Measurements from ENCODE around the gene AIG1. TPM values are rescaled to one million over a fixed set of nuclear protein-coding genes. Genes with fewer than 3 reads are reported as not detected.
"Not testable (repeated sequence)": the region's sequence is repeated elsewhere in the genome, so short reads cannot be mapped to it uniquely, and the experiment has no call there.

AIG1 gene
- total RNA-seq, 1 donor, result 9.8 TPM

- Histone ChIP-seq H3K4me1 (ENCODE audit: insufficient read depth, low read length) (no peaks in the 10 kb centered on the region), H3K9me3 (ENCODE audit: low read depth, low read length) (no peaks in the 10 kb centered on the region), H3K27me3 (ENCODE audit: insufficient read depth, low read length) (no peaks in the 10 kb centered on the region), H3K4me3 (ENCODE audit: low read length) (no peak overlapping the region)
These were observed 275.2 kb downstream of the AIG1 start for GRCh38 chr6:143335865-143336264.

- H3K4me3 ChIP-seq (ENCODE audit: low read length), result no peak overlapping the region
- H3K4me1 ChIP-seq (ENCODE audit: insufficient read depth, low read length), result no peaks in the 10 kb centered on the region
- no peaks in the 10 kb centered on the region for H3K9me3 ChIP-seq (ENCODE audit: low read depth, low read length)
- no peaks in the 10 kb centered on the region for H3K27me3 ChIP-seq (ENCODE audit: insufficient read depth, low read length)
These were observed 275.9 kb downstream of the AIG1 start for GRCh38 chr6:143336446-143337152.

GRCh38 chr6:143337201-143337949 is 276.7 kb downstream of the AIG1 start:
- no peaks in the 10 kb centered on the region for H3K4me1 ChIP-seq (ENCODE audit: insufficient read depth, low read length)
- no peaks in the 10 kb centered on the region for H3K27me3 ChIP-seq (ENCODE audit: insufficient read depth, low read length)
- H3K9me3 ChIP-seq (ENCODE audit: low read depth, low read length), result no peaks in the 10 kb centered on the region
- no peak overlapping the region for H3K4me3 ChIP-seq (ENCODE audit: low read length)

GRCh38 chr6:143339223-143339622 is 278.5 kb downstream of the AIG1 start:
- H3K9me3 ChIP-seq (ENCODE audit: low read depth, low read length), result no peaks in the 10 kb centered on the region
- H3K27me3 ChIP-seq (ENCODE audit: insufficient read depth, low read length), result no peaks in the 10 kb centered on the region
- no peaks in the 10 kb centered on the region for H3K4me1 ChIP-seq (ENCODE audit: insufficient read depth, low read length)
- H3K4me3 ChIP-seq (ENCODE audit: low read length), result no peak overlapping the region

- H3K27me3 ChIP-seq (ENCODE audit: insufficient read depth, low read length); H3K9me3 ChIP-seq (ENCODE audit: low read depth, low read length); H3K4me3 ChIP-seq (ENCODE audit: low read length); H3K4me1 ChIP-seq (ENCODE audit: insufficient read depth, low read length): not testable (repeated sequence)
These were observed 284.8 kb downstream of the AIG1 start for GRCh38 chr6:143345477-143345876.

GRCh38 chr6:143346004-143346403 is 285.3 kb downstream of the AIG1 start:
- H3K27me3 ChIP-seq (ENCODE audit: insufficient read depth, low read length), result no peaks in the 10 kb centered on the region
- no peak overlapping the region for H3K4me3 ChIP-seq (ENCODE audit: low read length)
- H3K4me1 ChIP-seq (ENCODE audit: insufficient read depth, low read length), result no peaks in the 10 kb centered on the region
- no peaks in the 10 kb centered on the region for H3K9me3 ChIP-seq (ENCODE audit: low read depth, low read length)

GRCh38 chr6:143348531-143348930 is 287.8 kb downstream of the AIG1 start:
- no peaks in the 10 kb centered on the region for H3K27me3 ChIP-seq (ENCODE audit: insufficient read depth, low read length)
- no peaks in the 10 kb centered on the region for H3K4me1 ChIP-seq (ENCODE audit: insufficient read depth, low read length)
- H3K9me3 ChIP-seq (ENCODE audit: low read depth, low read length), result no peaks in the 10 kb centered on the region
- no peak overlapping the region for H3K4me3 ChIP-seq (ENCODE audit: low read length)

GRCh38 chr6:143349530-143349929 is 288.8 kb downstream of the AIG1 start:
- no peaks in the 10 kb centered on the region for H3K4me1 ChIP-seq (ENCODE audit: insufficient read depth, low read length)
- no peaks in the 10 kb centered on the region for H3K27me3 ChIP-seq (ENCODE audit: insufficient read depth, low read length)
- no peaks in the 10 kb centered on the region for H3K9me3 ChIP-seq (ENCODE audit: low read depth, low read length)
- H3K4me3 ChIP-seq (ENCODE audit: low read length), result no peak overlapping the region

GRCh38 chr6:143356101-143356880 is 295.6 kb downstream of the AIG1 start:
- no peaks in the 10 kb centered on the region for H3K9me3 ChIP-seq (ENCODE audit: low read depth, low read length)
- H3K4me3 ChIP-seq (ENCODE audit: low read length), result no peak overlapping the region
- peaks cover 2% of the 10 kb centered on the region for H3K27me3 ChIP-seq (ENCODE audit: insufficient read depth, low read length)
- no peaks in the 10 kb centered on the region for H3K4me1 ChIP-seq (ENCODE audit: insufficient read depth, low read length)

GRCh38 chr6:143357152-143357551 is 296.5 kb downstream of the AIG1 start:
- H3K4me3 ChIP-seq (ENCODE audit: low read length), result no peak overlapping the region
- peaks cover 2% of the 10 kb centered on the region for H3K27me3 ChIP-seq (ENCODE audit: insufficient read depth, low read length)
- no peaks in the 10 kb centered on the region for H3K4me1 ChIP-seq (ENCODE audit: insufficient read depth, low read length)
- no peaks in the 10 kb centered on the region for H3K9me3 ChIP-seq (ENCODE audit: low read depth, low read length)

- Histone ChIP-seq H3K4me3 (ENCODE audit: low read length) (no peak overlapping the region), H3K4me1 (ENCODE audit: insufficient read depth, low read length) (no peaks in the 10 kb centered on the region), H3K9me3 (ENCODE audit: low read depth, low read length) (no peaks in the 10 kb centered on the region)
These were observed 297.0 kb downstream of the AIG1 start for GRCh38 chr6:143357561-143358255.

GRCh38 chr6:143361536-143362191 is 301.0 kb downstream of the AIG1 start:
- Histone ChIP-seq H3K9me3 (ENCODE audit: low read depth, low read length) (no peaks in the 10 kb centered on the region), H3K4me1 (ENCODE audit: insufficient read depth, low read length) (no peaks in the 10 kb centered on the region)

More at GRCh38 chr6:143357561-143358255, 297.0 kb downstream of the AIG1 start:
- peaks cover 2% of the 10 kb centered on the region for H3K27me3 ChIP-seq (ENCODE audit: insufficient read depth, low read length)

GRCh38 chr6:143362192-143362558 is 301.5 kb downstream of the AIG1 start:
- Histone ChIP-seq H3K9me3 (ENCODE audit: low read depth, low read length) (no peaks in the 10 kb centered on the region), H3K4me3 (ENCODE audit: low read length) (no peak overlapping the region), H3K27me3 (ENCODE audit: insufficient read depth, low read length) (peaks cover 2% of the 10 kb centered on the region), H3K4me1 (ENCODE audit: insufficient read depth, low read length) (no peaks in the 10 kb centered on the region)

More at GRCh38 chr6:143361536-143362191, 301.0 kb downstream of the AIG1 start:
- Histone ChIP-seq H3K4me3 (ENCODE audit: low read length) (no peak overlapping the region), H3K27me3 (ENCODE audit: insufficient read depth, low read length) (peaks cover 2% of the 10 kb centered on the region)

GRCh38 chr6:143363299-143363698 is 302.6 kb downstream of the AIG1 start:
- Histone ChIP-seq H3K27me3 (ENCODE audit: insufficient read depth, low read length) (peaks cover 2% of the 10 kb centered on the region), H3K9me3 (ENCODE audit: low read depth, low read length) (no peaks in the 10 kb centered on the region), H3K4me1 (ENCODE audit: insufficient read depth, low read length) (no peaks in the 10 kb centered on the region), H3K4me3 (ENCODE audit: low read length) (no peak overlapping the region)

Measured in mononuclear cell (primary cell).